Cerebellar cortex (tissue), 1 donor: ENCODE measurements around the gene BABAM2.
A peak's percentile ranks its signal among the peaks of the same experiment; 100 is the strongest.

Experiments
- DNase-seq: peaks from one replicate; pipeline ENCODE4 v3.0.0-alpha.2; 2015; ENCODE audit warnings: low spot score

BABAM2 gene

GRCh38 chr2:28163627-28164279 lies 273.2 kb downstream of the BABAM2 start:
- no peak for DNase-seq

GRCh38 chr2:28164280-28164801 lies 273.8 kb downstream of the BABAM2 start:
- no peak for DNase-seq

- no peak for DNase-seq
These were observed 274.6 kb downstream of the BABAM2 start for GRCh38 chr2:28165087-28165635.

- no peak for DNase-seq
These were observed 276.4 kb downstream of the BABAM2 start for GRCh38 chr2:28166956-28167355.

GRCh38 chr2:28168376-28168775 lies 277.8 kb downstream of the BABAM2 start:
- DNase-seq: no peak

- DNase-seq: no peak
These were observed 279.0 kb downstream of the BABAM2 start for GRCh38 chr2:28169492-28169891.

- no peak for DNase-seq
These were observed 281.8 kb downstream of the BABAM2 start for GRCh38 chr2:28172114-28172898.

- DNase-seq: peak; percentile 37
These were observed 282.8 kb downstream of the BABAM2 start for GRCh38 chr2:28173377-28173776.

GRCh38 chr2:28174211-28174610 lies 283.7 kb downstream of the BABAM2 start:
- DNase-seq: no peak

GRCh38 chr2:28175028-28175427 lies 284.5 kb downstream of the BABAM2 start:
- DNase-seq: no peak

GRCh38 chr2:28178946-28179345 lies 288.4 kb downstream of the BABAM2 start:
- DNase-seq: no peak

- no peak for DNase-seq
These were observed 291.3 kb downstream of the BABAM2 start for GRCh38 chr2:28181801-28182200.

- DNase-seq: no peak
These were observed 291.8 kb downstream of the BABAM2 start for GRCh38 chr2:28182348-28182747.

GRCh38 chr2:28185153-28185552 lies 294.6 kb downstream of the BABAM2 start:
- DNase-seq: no peak

GRCh38 chr2:28185891-28186290 lies 295.4 kb downstream of the BABAM2 start:
- no peak for DNase-seq

- DNase-seq: no peak
These were observed 296.7 kb downstream of the BABAM2 start for GRCh38 chr2:28187186-28187585.

GRCh38 chr2:28188436-28188835 lies 297.9 kb downstream of the BABAM2 start:
- no peak for DNase-seq

- DNase-seq: peak; percentile 34
These were observed 303.3 kb downstream of the BABAM2 start for GRCh38 chr2:28193630-28194403.

- DNase-seq: no peak
These were observed 309.6 kb downstream of the BABAM2 start for GRCh38 chr2:28199995-28200679.

GRCh38 chr2:28201671-28202180 lies 311.2 kb downstream of the BABAM2 start:
- peak; percentile 38 for DNase-seq

- DNase-seq: no peak
These were observed 312.2 kb downstream of the BABAM2 start for GRCh38 chr2:28202719-28203118.
